Osteoblast (primary cell): ENCODE results near the gene TPTE2. TPM values are rescaled to one million over a fixed set of nuclear protein-coding genes. Genes with fewer than 3 reads are reported as not detected.
"Not testable (repeated sequence)": the region's sequence is repeated elsewhere in the genome, so short reads cannot be mapped to it uniquely, and the experiment has no call there.

Source experiments
- DNase-seq: peaks from one replicate; pipeline ENCODE4 v3.0.0; 2011; ENCODE audit warnings: low spot score, mixed read lengths; ENCODE audit not compliant: insufficient read length; ENCODE audit errors: missing footprints
- H2AFZ ChIP-seq: 2 replicates; pipeline ENCODE4 v1.6.0; 2011; ENCODE audit warnings: mild to moderate bottlenecking, low read length
- H3K27ac ChIP-seq: 2 replicates; pipeline ENCODE4 v1.5.1; 2011; ENCODE audit warnings: mild to moderate bottlenecking, low read depth, low read length, moderate library complexity
- H3K27me3 ChIP-seq: 2 replicates; pipeline ENCODE4 v1.6.0; 2012; ENCODE audit warnings: mild to moderate bottlenecking, control low read depth, inconsistent platforms, low read length, moderate library complexity; ENCODE audit not compliant: insufficient read depth
- H3K36me3 ChIP-seq: 2 replicates; pipeline ENCODE4 v1.5.1; 2011; ENCODE audit warnings: mild to moderate bottlenecking, low read length, control low read depth, moderate library complexity; ENCODE audit not compliant: insufficient read depth
- H3K4me1 ChIP-seq: 2 replicates; pipeline ENCODE4 v1.5.1; 2011; ENCODE audit warnings: mild to moderate bottlenecking, low read length, control low read depth, moderate library complexity; ENCODE audit not compliant: insufficient read depth
- H3K4me2 ChIP-seq: 2 replicates; pipeline ENCODE4 v1.6.0; 2011; ENCODE audit warnings: mild to moderate bottlenecking, low read length; ENCODE audit not compliant: insufficient read depth
- H3K4me3 ChIP-seq: fragments of 200-600 bp; sonication (generic); 3 replicates; pipeline ENCODE4 v1.5.1; 2012; ENCODE audit warnings: mild to moderate bottlenecking, low read length, inconsistent platforms; ENCODE audit not compliant: insufficient read depth
- H3K79me2 ChIP-seq: 2 replicates; pipeline ENCODE4 v1.6.0; 2012; ENCODE audit warnings: mild to moderate bottlenecking, low read length, control low read depth, inconsistent platforms; ENCODE audit not compliant: insufficient read depth
- H3K9me3 ChIP-seq: 2 replicates; pipeline ENCODE4 v1.5.1; 2011; ENCODE audit warnings: low read depth, low read length, control low read depth
- H4K20me1 ChIP-seq: 2 replicates; pipeline ENCODE4 v1.6.0; 2012; ENCODE audit warnings: mild to moderate bottlenecking, low read length, control low read depth; ENCODE audit not compliant: insufficient read depth
- CTCF ChIP-seq: IDR thresholded peaks from 2 replicates; pipeline ENCODE4 v1.5.1; 2011; ENCODE audit warnings: mild to moderate bottlenecking, low read depth, low read length, moderate library complexity; ENCODE audit errors: extremely low read depth
- total RNA-seq: library from RNA; depleted of rRNA; stranded (reverse); fragments of >200 nt; gene quantifications from 2 replicates; pipeline ENCODE4 v1.2.3, GENCODE V29; 2012

The TPTE2 gene
- total RNA-seq, 1 donor, result not detected

- Histone ChIP-seq H3K79me2 (no peaks in the 10 kb centered on the region), H3K4me3 (no peak overlapping the region), H3K27ac (no peak overlapping the region), H4K20me1 (no peaks in the 10 kb centered on the region), H3K9me3 (no peaks in the 10 kb centered on the region), H3K36me3 (no peaks in the 10 kb centered on the region), H3K4me1 (no peaks in the 10 kb centered on the region), H3K27me3 (no peaks in the 10 kb centered on the region), H2AFZ (no peak overlapping the region), H3K4me2 (no peak overlapping the region)
- no peak for TF ChIP-seq CTCF
- no peak for DNase-seq
Observed at GRCh38 chr13:19567820-19568534, 6.6 kb upstream of the TPTE2 start.

DNA sequence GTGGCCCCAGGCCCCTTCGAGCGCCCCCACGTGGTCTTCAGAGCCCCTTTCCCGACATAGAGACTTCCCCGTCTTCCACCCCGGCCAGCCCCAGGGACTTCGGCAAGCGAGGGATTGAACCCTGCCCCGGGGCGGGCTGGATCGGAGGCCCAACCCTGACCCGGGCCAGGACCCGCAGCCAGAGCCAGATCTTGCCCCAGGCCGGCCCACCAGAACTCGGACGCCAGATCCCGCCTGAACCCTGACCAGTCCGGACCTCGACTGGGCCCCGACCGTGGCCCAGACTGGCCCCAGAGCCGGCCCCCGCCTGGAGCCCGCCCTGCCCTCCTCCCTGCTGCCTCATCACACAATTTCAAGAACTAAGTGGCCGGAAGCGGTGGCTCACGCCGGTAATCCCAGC is 253 bp upstream of the TPTE2 start:
- H3K27ac ChIP-seq, result no peak overlapping the region
- no peak for DNase-seq
- no peaks in the 10 kb centered on the region for H3K36me3 ChIP-seq
- no peak for TF ChIP-seq CTCF
- no peaks in the 10 kb centered on the region for H3K4me1 ChIP-seq
- H2AFZ ChIP-seq, result no peak overlapping the region
- H3K4me2 ChIP-seq, result no peak overlapping the region
- no peaks in the 10 kb centered on the region for H4K20me1 ChIP-seq
- H3K4me3 ChIP-seq, result no peak overlapping the region
- H3K27me3 ChIP-seq, result no peaks in the 10 kb centered on the region
- H3K79me2 ChIP-seq, result no peaks in the 10 kb centered on the region
- H3K9me3 ChIP-seq, result no peaks in the 10 kb centered on the region

DNA sequence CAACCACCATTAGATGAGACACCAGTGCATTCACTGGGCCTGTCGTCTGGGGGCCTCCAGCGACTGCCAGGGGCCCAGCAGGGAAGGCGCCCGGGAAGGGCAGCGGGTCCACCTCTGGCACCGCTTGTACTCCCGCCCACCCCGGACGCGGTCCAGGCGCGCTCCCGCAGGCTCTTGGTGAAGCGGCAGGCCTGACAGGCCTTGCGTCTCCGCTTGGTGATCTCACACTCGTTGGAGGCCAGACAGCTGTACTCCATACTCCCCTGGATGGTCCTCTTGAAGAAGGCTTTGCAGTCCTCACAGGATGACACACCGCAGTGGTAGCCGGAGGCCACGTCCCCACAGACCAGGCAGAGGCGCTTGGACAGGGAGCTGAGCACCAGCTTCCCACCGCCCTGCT is 660 bp downstream of the TPTE2 start:
- H4K20me1 ChIP-seq, H3K4me1 ChIP-seq, DNase-seq, H3K27ac ChIP-seq, H2AFZ ChIP-seq, H3K4me2 ChIP-seq, H3K79me2 ChIP-seq, H3K36me3 ChIP-seq, H3K27me3 ChIP-seq, H3K9me3 ChIP-seq, H3K4me3 ChIP-seq: not testable (repeated sequence)

GRCh38 chr13:19559739-19560138 is 1.6 kb downstream of the TPTE2 start:
- not testable (repeated sequence) for H3K27me3 ChIP-seq

GRCh38 chr13:19557287-19557686 is 4.0 kb downstream of the TPTE2 start:
- DNase-seq, H3K9me3 ChIP-seq, H3K27me3 ChIP-seq, H3K4me3 ChIP-seq, H3K4me1 ChIP-seq, H4K20me1 ChIP-seq, H3K4me2 ChIP-seq, H3K79me2 ChIP-seq, H2AFZ ChIP-seq, H3K36me3 ChIP-seq, H3K27ac ChIP-seq: not testable (repeated sequence)

More at GRCh38 chr13:19559739-19560138, 1.6 kb downstream of the TPTE2 start:
- not testable (repeated sequence) for H3K4me1 ChIP-seq, H3K79me2 ChIP-seq, H3K4me3 ChIP-seq, H3K9me3 ChIP-seq, H3K4me2 ChIP-seq, H3K36me3 ChIP-seq, DNase-seq, H4K20me1 ChIP-seq, H2AFZ ChIP-seq, H3K27ac ChIP-seq

DNA sequence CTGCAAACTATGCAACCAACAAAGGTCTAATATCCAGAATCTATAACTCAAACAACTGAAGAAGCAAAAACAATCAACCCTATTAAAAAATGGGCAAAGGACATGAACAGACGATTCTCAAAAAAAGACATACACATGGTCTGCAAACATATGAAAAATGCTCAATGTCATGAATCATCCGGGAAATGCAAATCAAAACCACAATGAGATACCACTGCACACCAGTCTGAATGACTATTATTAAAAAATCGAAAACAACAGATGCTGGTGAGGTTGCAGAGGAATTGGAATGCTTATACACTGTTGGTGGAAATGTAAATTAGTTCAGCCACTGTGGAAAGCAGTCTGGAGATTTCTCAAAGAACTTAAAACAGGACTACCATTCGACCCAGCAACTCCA is 12.1 kb downstream of the TPTE2 start:
- not testable (repeated sequence) for H3K27ac ChIP-seq, H3K27me3 ChIP-seq, H3K79me2 ChIP-seq, H2AFZ ChIP-seq, H3K4me1 ChIP-seq, H3K4me2 ChIP-seq, DNase-seq, H3K4me3 ChIP-seq, H3K9me3 ChIP-seq, H3K36me3 ChIP-seq, H4K20me1 ChIP-seq

GRCh38 chr13:19525634-19526033 is 35.7 kb downstream of the TPTE2 start:
- H3K27ac ChIP-seq, H3K4me1 ChIP-seq, H3K36me3 ChIP-seq, H3K4me3 ChIP-seq, H4K20me1 ChIP-seq, H2AFZ ChIP-seq, H3K4me2 ChIP-seq, DNase-seq, H3K27me3 ChIP-seq, H3K79me2 ChIP-seq, H3K9me3 ChIP-seq: not testable (repeated sequence)
